ENCODE data around the gene MTRF1. TPM values are rescaled to one million over a fixed set of nuclear protein-coding genes. Genes with fewer than 3 reads are reported as not detected.
"Not testable (repeated sequence)": the region's sequence is repeated elsewhere in the genome, so short reads cannot be mapped to it uniquely, and the experiment has no call there.

Gene MTRF1
- total RNA-seq, 2 experiments from 2014 or later: 16.2 to 21.5 TPM

DNA sequence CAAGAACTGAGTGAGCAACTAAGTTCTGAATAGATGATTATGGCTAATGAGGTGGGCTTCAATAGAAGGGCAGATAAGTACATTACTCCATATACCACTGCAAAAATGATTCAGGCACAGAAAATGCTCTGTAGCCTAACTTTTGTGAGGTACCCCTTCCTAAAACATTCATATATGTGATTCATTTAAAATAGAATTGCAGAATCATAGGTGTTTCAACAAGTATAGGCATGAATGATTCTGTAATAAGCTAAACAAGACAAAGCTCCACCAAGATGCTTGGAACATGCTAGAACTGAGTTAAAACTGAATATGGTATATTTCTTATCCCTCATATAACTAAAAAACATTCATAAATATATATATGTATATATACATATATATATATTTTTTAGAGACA, 81.1 kb downstream of the MTRF1 start:
- no peak overlapping the region for H3K4me3 Mint-ChIP-seq
- H3K27me3 Mint-ChIP-seq: no peaks in the 10 kb centered on the region
- intact Hi-C loops (cut with micrococcal nuclease): no loop called here
- CTCF ChIA-PET: no interaction called here
- H3K27ac Mint-ChIP-seq: no peak overlapping the region
- no peak for DNase-seq
- H3K9me3 Mint-ChIP-seq: no peaks in the 10 kb centered on the region
- peaks cover 17% of the 10 kb centered on the region for H3K4me1 Mint-ChIP-seq (ENCODE audit: low read depth)
- POLR2A ChIA-PET: no interaction called here
- no peaks in the 10 kb centered on the region for H3K36me3 Mint-ChIP-seq

GRCh38 chr13:41179593-41180250, 83.7 kb downstream of the MTRF1 start:
- intact Hi-C loops (cut with micrococcal nuclease): loop anchor here (1.0 to 5.0 kb wide), 2 partner anchors 15 to 47 kb away; partner anchors contain the start of genes KBTBD6 and KBTBD7
- Mint-ChIP-seq H3K36me3 (peaks cover 11% of the 10 kb centered on the region), H3K27me3 (no peaks in the 10 kb centered on the region), H3K9me3 (peaks cover 17% of the 10 kb centered on the region), H3K4me3 (no peak overlapping the region), H3K4me1 (ENCODE audit: low read depth) (peaks cover 17% of the 10 kb centered on the region), H3K27ac (peak overlapping the region; percentile 52)
- DNase-seq: no peak
- ChIA-PET POLR2A (no interaction called here), CTCF (interaction anchor here (0.5 kb wide), 1 partner anchor 207 kb away, joined by 3 read pairs; no protein-coding TSS in a partner anchor)

- no peak overlapping the region for H3K27ac Mint-ChIP-seq
- no peaks in the 10 kb centered on the region for H3K27me3 Mint-ChIP-seq
Observed at GRCh38 chr13:41178040-41178439, 85.3 kb downstream of the MTRF1 start.

GRCh38 chr13:41177616-41178015, 85.8 kb downstream of the MTRF1 start:
- peaks cover 17% of the 10 kb centered on the region for H3K4me1 Mint-ChIP-seq (ENCODE audit: low read depth)
- no peak overlapping the region for H3K4me3 Mint-ChIP-seq
- no peaks in the 10 kb centered on the region for H3K27me3 Mint-ChIP-seq
- POLR2A ChIA-PET: no interaction called here
- peaks cover 13% of the 10 kb centered on the region for H3K36me3 Mint-ChIP-seq
- H3K9me3 Mint-ChIP-seq: peaks cover 21% of the 10 kb centered on the region
- no peak for DNase-seq
- intact Hi-C loops (cut with micrococcal nuclease): loop anchor here (5.0 kb wide), 1 partner anchor 45 kb away; the partner anchor contains the start of gene KBTBD6
- CTCF ChIA-PET: no interaction called here
- H3K27ac Mint-ChIP-seq: no peak overlapping the region

More at GRCh38 chr13:41178040-41178439, 85.3 kb downstream of the MTRF1 start:
- intact Hi-C loops (cut with micrococcal nuclease): loop anchor here (5.0 kb wide), 1 partner anchor 46 kb away; the partner anchor contains the start of gene KBTBD6
- peaks cover 17% of the 10 kb centered on the region for H3K4me1 Mint-ChIP-seq (ENCODE audit: low read depth)
- CTCF ChIA-PET: no interaction called here
- DNase-seq: no peak
- H3K4me3 Mint-ChIP-seq: no peak overlapping the region
- H3K36me3 Mint-ChIP-seq: peaks cover 11% of the 10 kb centered on the region
- peaks cover 19% of the 10 kb centered on the region for H3K9me3 Mint-ChIP-seq
- POLR2A ChIA-PET: no interaction called here

DNA sequence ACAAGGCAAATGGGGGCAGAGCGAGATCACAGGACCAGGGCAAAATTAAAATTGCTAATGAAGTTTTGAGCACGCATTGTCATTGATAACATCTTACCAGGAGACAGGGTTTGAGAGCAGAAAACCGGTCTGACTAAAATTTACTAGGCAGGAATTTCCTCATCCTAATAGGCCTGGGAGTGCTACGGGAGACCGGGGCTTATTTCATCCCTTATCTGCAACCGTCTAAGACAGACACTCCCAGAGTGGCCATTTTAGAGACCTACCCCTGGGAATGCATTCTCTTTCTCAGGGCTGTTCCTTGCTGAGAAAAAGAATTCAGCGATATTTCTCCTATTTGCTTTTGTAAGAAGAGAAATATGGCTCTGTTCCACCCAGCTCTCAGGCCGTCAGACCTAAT, 87.8 kb downstream of the MTRF1 start:
- Mint-ChIP-seq H3K36me3 (peaks cover 15% of the 10 kb centered on the region), H3K9me3 (peaks cover 21% of the 10 kb centered on the region), H3K4me1 (ENCODE audit: low read depth) (peaks cover 17% of the 10 kb centered on the region)
- H3K27me3 Mint-ChIP-seq, H3K27ac Mint-ChIP-seq, H3K4me3 Mint-ChIP-seq, DNase-seq, POLR2A ChIA-PET, CTCF ChIA-PET: not testable (repeated sequence)
- intact Hi-C loops (cut with micrococcal nuclease): loop anchor here (5.0 kb wide), 1 partner anchor 43 kb away; the partner anchor contains the start of gene KBTBD6

Other genes with a start within 250 kb of the MTRF1 start
- gene ELF1, start 244.3 kb downstream of the MTRF1 start, total RNA-seq: 10 to 100 TPM; 70.8 to 71.2 TPM
- 10 to 100 TPM; 12.6 to 13.5 TPM for gene WBP4, start 202.1 kb downstream of the MTRF1 start, total RNA-seq
- gene KBTBD6, start 130.8 kb downstream of the MTRF1 start, total RNA-seq: 1 to 10 TPM; 3.6 to 4.2 TPM
- gene KBTBD7, start 69.0 kb downstream of the MTRF1 start, total RNA-seq: 1 to 10 TPM; 3.6 to 4.1 TPM
- 10 to 100 TPM; 19.2 to 23.2 TPM for gene NAA16, start 47.7 kb upstream of the MTRF1 start, total RNA-seq
- 10 to 100 TPM; 94.8 to 96.8 TPM for gene RGCC, start 194.0 kb upstream of the MTRF1 start, total RNA-seq

Measured in activated CD4-positive, alpha-beta memory T cell treated with anti-CD3 and anti-CD28 coated beads for 36 hours (primary cell).